Right renal pelvis (tissue), 4 donors: ENCODE measurements around the gene GFPT2. TPM values are rescaled to one million over a fixed set of nuclear protein-coding genes. Genes with fewer than 3 reads are reported as not detected.

ENCODE experiments used
- DNase-seq, 4 donors: peaks; one replicate each; pipeline ENCODE4 v3.0.0-alpha.2; 2013; ENCODE audit warnings: low read depth in 4 of 4, low spot score in 3 of 4, missing footprints in 1 of 4
- polyA plus RNA-seq, 4 donors: library from polyadenylated mRNA; unstranded; fragments of 120-200 nt; gene quantifications; one replicate each; pipeline ENCODE4 v1.2.1, GENCODE V29; 2013; ENCODE audit not compliant: insufficient read length in 4 of 4

GFPT2 gene
- polyA plus RNA-seq, 4 donors = 4.2 to 4.9 (median 4.6) TPM

DNA sequence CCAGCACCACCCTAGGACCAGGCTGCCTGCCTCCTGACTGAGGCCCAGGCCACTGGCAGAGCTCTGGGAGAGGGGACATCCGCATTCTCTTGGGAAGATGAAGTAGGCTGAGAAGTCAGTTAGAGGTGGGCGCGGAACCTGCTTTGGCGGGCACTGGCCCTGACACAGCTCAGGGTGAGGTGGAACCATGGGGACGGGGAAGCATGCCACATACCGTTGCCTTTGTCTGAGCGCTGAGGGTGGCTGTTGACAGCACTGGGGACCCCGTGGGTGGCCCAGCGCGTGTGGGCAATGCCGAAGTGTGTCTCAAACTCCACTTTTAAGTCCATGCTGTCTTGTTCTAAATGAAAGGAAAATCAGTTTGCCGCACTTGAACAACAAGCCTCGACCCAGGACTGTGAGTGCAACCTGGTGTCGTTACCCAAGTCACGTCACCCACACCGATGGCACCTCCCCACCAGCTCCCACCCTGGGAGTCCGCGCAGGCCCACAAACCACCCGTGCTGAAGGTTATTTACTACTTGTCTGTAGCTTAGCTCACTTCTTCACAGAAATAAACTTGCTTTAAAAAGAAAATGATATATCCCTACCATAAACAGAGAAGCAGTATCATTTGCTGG, 17.4 kb downstream of the GFPT2 start:
- no peak for DNase-seq

- DNase-seq = no peak
Measured at GRCh38 chr5:180334751-180335613, 18.2 kb downstream of the GFPT2 start.

GRCh38 chr5:180334176-180334575, 19.0 kb downstream of the GFPT2 start:
- DNase-seq = no peak

GRCh38 chr5:180333661-180334060, 19.5 kb downstream of the GFPT2 start:
- DNase-seq = no peak

DNA sequence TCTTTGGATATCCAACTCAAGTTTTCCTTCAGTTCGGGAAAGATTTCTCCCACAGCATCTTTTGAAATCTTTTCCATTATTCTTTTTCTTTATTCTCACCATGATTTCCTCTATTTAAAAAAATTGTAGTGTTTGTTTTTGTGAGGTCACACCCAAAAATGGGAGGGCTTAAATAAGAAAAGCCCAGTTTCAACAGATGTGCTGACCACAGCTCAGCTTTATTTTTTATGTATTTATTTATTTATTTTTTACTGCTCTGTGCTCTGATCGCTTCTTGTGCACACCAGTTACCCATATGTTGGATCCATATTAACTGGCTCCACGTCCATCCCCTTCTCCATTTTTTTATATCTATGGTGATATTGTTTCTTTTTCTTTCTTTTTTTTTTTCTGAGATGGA, 20.3 kb downstream of the GFPT2 start:
- DNase-seq = no peak

GRCh38 chr5:180332051-180332517, 21.1 kb downstream of the GFPT2 start:
- DNase-seq = no peak

GRCh38 chr5:180331647-180331950, 21.5 kb downstream of the GFPT2 start:
- no peak for DNase-seq

GRCh38 chr5:180330810-180331646, 22.1 kb downstream of the GFPT2 start:
- DNase-seq = no peak

GRCh38 chr5:180330270-180330648, 22.9 kb downstream of the GFPT2 start:
- no peak for DNase-seq

DNA sequence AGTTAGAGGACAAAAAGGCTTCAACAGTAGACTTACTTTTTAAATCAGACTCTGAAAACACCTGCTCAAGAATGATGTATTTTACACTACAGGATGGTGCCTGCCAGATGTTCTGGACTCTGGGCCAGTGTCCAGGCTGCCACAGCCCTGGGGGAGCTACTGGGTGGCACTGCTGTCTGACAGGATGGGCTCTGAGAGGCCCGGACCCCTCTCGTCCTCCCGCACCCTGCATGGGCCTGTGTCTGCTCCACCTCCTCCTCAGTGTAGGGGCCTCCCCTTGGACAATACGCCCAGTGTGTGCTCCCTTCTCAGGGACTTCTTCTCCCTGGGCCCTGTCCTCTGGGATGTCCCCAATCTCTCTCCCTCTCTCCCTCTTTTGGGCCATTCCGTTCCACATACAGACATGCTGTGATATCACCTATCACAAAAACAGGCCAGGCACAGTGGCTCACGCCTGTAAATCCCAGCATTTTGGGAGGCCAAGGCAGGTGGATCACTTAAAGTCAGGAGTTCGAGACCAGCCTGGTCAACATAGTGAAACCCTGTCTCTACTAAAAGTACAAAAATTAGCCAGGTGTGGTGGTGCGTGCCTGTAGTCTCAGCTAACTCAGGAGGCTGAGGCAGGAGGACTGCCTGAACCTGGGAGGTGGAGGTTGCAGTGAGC, 23.4 kb downstream of the GFPT2 start:
- DNase-seq = no peak

GRCh38 chr5:180329138-180329435, 24.0 kb downstream of the GFPT2 start:
- DNase-seq = no peak

DNA sequence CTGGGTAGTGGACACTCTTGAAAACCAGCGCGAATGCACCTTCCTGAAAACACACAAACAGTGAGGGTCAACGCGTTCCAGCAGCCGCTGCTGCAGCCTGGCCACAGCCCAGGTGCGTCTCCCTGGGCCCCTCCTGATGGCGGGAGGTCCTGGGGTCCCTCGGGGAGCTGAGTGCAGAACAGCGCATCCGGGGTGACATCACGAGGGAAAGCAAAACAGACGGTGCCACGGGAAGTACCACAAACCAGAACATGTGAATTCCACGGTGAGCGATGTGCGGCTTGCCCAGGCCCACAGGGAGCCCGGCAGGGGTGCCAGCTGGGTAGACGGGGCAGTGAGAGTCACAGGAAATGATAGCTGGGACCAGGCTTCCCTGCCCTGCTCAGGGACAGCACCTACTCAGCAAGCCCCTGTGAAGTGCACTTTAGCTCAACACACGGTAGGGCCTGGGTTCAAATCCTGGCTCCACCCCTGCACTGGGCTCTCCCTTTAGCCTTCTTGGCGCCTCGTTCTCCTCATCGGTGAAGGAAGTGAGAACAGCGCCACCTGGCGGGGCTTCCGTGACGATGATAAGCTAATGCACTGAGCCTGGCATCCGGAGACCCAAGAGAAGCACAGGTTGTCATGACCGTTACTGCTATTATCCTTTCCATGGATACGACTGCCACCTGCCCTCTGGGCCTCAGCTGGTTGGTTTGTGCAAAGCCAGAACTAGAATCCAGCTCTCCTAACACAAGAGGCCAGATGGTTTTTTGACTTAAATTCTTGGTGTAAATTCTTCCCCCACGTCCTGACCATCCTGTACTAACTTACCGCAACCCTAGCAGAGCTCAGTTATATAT, 24.6 kb downstream of the GFPT2 start:
- peak in 1 of 4 donors; percentile 60 for DNase-seq

DNA sequence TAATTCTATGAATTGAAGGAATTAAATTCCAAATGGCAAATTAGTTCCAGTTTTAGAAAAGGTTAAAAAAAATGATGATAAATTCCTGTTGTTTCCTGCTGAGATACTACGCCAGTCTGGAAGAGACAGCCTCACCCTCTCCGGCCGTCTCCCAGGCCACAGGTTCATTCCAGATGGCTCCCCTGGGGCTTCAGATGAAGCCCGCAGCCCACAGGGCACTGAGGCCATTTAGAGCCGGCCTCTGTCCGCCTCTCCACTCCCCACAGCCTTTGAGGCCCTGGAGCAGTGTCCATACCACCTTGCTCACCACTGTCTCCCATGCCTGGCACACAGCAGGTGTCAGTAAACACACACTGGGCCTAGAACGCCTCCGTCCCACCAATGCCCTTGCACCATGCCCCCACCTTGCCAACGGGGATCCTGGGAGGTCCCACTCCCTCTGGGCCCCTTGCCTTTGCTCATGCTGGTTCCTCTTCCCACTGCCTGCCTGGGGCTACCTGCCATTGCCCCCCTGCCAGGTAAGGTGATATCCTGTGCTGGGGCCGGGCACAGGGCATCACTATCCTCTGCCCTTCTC, 26.1 kb downstream of the GFPT2 start:
- no peak for DNase-seq

GRCh38 chr5:180324601-180324950, 28.6 kb downstream of the GFPT2 start:
- DNase-seq = no peak

DNA sequence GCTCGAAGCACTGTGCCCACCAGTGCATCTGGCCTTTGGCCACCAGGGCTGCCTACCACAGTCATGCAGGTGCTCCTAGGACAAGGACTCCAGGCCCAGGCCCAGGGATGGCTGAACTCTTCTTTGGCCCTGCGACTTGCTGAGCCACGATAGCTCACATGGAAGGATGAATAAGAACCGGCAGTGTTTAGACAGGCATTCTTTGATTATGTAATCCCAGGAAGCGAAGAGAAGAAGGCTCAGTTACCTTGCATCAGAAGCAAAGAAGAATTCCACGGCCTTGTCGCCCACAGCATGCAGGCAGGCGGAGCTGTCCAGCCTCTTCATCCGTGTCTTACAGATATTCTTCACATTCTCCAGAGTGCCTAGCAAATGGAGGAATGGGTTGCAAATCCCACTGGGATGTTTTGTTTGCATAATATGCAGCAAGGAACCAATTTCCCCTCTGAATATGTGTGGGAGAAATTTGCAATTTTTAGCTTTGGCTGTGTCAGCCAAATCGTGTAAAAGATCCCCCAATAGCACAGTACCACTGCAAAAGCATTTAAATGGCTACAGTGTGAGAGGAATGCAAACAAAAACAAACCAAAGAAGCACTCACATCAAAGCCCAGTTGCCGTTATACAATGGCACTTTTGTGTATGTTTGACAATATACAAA, 29.1 kb downstream of the GFPT2 start:
- no peak for DNase-seq

- no peak for DNase-seq
Measured at GRCh38 chr5:180323160-180323559, 30.0 kb downstream of the GFPT2 start.

DNA sequence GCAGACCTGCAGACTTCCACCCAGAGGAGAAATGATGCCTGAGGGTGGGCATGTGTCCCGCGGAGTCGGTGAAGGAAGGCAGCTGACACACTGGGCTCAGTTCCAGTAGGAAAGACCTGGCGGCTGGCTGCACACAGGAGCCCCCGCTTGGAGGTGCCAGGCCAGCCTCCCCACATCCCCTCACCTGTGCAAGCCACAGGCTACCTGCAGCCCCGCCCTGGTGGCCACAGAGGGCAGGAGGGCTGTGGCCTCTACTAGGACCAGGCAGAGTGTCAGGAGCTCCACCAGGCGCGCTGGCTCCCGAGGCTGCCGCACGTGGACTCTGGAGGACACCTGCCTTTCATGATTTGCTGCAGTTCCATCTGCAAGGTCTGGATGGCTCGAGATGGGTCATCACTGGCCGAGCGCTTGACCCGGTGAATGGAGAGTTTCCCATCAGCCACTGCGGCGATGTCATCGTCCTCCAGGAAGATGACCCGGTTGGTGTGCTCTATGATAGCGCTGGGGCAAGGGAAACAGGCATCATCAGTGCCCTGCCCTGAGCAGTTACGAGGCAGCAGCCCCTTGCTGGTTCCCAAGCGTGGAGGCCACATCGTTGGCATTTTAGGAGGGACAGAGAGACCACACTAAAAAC, 34.6 kb downstream of the GFPT2 start:
- no peak for DNase-seq

- no peak for DNase-seq
Measured at GRCh38 chr5:180316586-180316985, 36.5 kb downstream of the GFPT2 start.

DNA sequence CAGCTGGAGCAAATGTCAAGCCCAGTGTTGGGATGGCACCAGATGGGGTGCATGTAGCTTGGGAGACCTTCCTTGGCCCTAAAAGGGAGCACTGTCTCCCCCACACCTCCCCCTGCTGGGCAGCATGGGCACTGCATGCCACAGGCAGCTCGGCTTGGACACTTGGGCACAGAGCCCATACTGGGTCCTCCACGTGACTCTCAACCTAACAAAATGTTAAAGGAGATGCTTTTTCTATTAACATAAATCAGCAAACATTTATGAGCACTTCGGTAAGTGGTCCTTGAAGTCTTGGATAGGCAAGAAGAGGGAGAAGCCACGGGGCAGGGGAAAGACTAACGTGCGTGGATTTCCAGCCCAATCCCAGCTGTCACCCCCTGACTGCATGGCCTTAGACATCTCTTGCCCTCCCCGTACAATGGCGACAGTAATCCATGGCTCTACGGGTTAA, 37.3 kb downstream of the GFPT2 start:
- peak in 1 of 4 donors; percentile 32 for DNase-seq
